ENCODE measurements around the gene OPCML.

The OPCML gene

GRCh38 chr11:132772703-132773545 lies 759.4 kb downstream of the OPCML start:
- no peak for DNase-seq

- no peak for DNase-seq
Measured at GRCh38 chr11:132771746-132772145, 760.6 kb downstream of the OPCML start.

- DNase-seq = no peak
Measured at GRCh38 chr11:132770829-132771530, 761.3 kb downstream of the OPCML start.

- DNase-seq = no peak
Measured at GRCh38 chr11:132763503-132763902, 768.8 kb downstream of the OPCML start.

GRCh38 chr11:132755934-132756333 lies 776.4 kb downstream of the OPCML start:
- no peak for DNase-seq

GRCh38 chr11:132751516-132752250 lies 780.6 kb downstream of the OPCML start:
- DNase-seq = no peak

- no peak for DNase-seq
Measured at GRCh38 chr11:132746305-132746704, 786.0 kb downstream of the OPCML start.

- DNase-seq = no peak
Measured at GRCh38 chr11:132745306-132745705, 787.0 kb downstream of the OPCML start.

GRCh38 chr11:132744771-132745170 lies 787.5 kb downstream of the OPCML start:
- no peak for DNase-seq

GRCh38 chr11:132743601-132744000 lies 788.7 kb downstream of the OPCML start:
- DNase-seq = no peak

GRCh38 chr11:132742929-132743328 lies 789.4 kb downstream of the OPCML start:
- no peak for DNase-seq

- no peak for DNase-seq
Measured at GRCh38 chr11:132734217-132734616, 798.1 kb downstream of the OPCML start.

GRCh38 chr11:132728026-132728425 lies 804.3 kb downstream of the OPCML start:
- no peak for DNase-seq

- no peak for DNase-seq
Measured at GRCh38 chr11:132721526-132721925, 810.8 kb downstream of the OPCML start.

GRCh38 chr11:132719684-132720083 lies 812.6 kb downstream of the OPCML start:
- DNase-seq = no peak

- peak; percentile 25 to 45 for DNase-seq
Measured at GRCh38 chr11:132718711-132719671, 813.3 kb downstream of the OPCML start.

GRCh38 chr11:132717824-132718223 lies 814.5 kb downstream of the OPCML start:
- no peak for DNase-seq

- DNase-seq = no peak
Measured at GRCh38 chr11:132716037-132716436, 816.3 kb downstream of the OPCML start.

GRCh38 chr11:132714859-132715440 lies 817.4 kb downstream of the OPCML start:
- no peak for DNase-seq

- no peak for DNase-seq
Measured at GRCh38 chr11:132712466-132712865, 819.8 kb downstream of the OPCML start.

- no peak for DNase-seq
Measured at GRCh38 chr11:132704781-132705375, 827.4 kb downstream of the OPCML start.

GRCh38 chr11:132692891-132693290 lies 839.4 kb downstream of the OPCML start:
- DNase-seq = no peak
